ENCODE measurements around the gene TMEM125.

The TMEM125 gene

GRCh38 chr1:43273708-43274107, 3.9 kb downstream of the TMEM125 start:
- DNase-seq (ENCODE audit: low spot score) (no peak), FAIRE-seq (no peak)

DNA sequence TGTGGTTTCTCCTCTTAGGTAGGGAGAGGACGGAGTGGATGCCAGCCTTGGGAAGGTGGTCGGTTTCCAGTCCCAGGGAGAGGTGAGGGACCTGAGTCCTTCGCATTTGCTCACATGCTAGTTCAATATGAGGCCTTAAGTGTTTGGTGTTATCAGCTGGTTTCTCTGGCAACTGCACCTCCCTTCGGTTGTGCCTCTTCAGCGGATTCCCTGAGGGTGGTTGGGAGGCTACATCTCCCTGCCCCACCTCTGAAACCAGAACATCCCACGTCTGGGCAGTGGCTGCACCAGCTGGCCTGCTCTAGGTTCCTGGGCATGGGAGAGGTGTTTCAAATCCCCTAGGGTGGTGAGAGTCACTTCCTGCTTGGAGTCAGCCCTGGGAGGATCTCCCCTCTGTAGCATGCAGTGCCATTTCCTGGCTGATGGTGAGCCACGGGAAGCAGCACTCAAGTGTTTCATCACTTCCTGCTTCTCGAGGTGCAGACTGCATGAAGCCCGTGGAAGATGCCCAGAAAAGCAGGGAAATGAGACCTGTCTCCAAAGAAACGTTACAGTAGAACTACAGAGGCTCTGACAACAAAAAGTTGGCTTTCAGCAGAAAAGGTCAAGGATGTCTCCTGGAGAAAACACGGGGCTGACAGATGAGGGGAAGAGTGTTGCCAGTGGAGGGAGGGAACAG, 4.5 kb downstream of the TMEM125 start:
- peak; percentile 54 for DNase-seq (ENCODE audit: low spot score)
- no peak for FAIRE-seq

DNA sequence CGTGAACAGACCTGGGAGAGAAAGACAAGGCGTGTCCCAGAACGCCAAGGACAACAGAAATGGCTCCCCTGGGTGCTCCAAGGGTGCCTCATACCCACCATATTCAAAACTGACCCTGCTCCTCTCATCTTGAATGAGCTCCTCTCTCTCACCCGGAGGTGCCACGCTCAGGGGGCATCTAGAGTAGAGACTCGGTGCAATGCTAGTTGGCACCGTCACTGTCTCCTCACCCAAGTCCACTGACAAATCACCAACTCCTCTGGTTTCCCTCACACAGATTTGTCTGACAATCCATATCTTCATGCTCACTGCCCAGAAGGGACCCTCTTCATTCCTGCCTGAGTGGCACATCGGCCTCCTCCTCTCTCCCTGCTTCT, 5.0 kb downstream of the TMEM125 start:
- no peak for FAIRE-seq
- no peak for DNase-seq (ENCODE audit: low spot score)

DNA sequence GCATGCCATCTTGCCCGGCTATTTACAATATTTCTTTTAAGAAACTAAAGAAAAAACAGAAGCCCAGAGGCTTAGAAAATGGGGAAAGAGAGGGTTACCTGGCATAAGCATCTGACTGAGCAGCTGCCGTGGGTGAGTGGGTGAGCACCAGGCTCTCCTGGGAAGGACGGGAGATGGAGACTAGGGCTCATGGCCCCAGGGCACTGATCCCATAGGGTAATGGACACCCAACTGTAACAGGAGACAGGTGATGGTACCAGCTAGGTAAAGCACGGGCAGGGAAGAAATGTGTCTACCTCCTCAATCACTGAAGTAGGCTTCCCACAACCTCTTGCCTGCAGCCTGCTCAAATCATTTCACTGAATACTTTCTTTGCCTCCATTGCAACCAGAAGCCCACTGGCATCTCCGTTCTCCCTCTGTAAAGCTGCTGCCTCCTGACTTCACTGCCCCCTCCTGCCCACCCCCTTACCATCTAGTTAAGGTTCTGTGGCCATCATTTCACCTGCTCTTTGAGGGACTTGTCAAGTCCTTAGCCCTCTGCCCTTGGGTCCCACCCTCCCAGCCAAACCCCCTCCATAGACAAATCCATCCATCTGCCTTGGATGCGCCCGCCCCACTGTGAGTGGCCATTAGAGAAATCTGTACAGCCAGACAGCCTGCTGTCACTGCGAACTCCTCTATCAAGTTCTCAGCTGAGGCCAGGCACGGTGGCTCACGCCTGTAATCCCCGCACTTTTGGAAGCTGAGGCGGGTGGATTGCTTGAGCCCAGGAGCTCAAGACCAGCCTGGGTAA, 6.2 kb downstream of the TMEM125 start:
- DNase-seq (ENCODE audit: low spot score) (no peak), FAIRE-seq (no peak)

- no peak for DNase-seq (ENCODE audit: low spot score)
- FAIRE-seq = no peak
These were observed 6.9 kb downstream of the TMEM125 start for GRCh38 chr1:43276673-43277072.

DNA sequence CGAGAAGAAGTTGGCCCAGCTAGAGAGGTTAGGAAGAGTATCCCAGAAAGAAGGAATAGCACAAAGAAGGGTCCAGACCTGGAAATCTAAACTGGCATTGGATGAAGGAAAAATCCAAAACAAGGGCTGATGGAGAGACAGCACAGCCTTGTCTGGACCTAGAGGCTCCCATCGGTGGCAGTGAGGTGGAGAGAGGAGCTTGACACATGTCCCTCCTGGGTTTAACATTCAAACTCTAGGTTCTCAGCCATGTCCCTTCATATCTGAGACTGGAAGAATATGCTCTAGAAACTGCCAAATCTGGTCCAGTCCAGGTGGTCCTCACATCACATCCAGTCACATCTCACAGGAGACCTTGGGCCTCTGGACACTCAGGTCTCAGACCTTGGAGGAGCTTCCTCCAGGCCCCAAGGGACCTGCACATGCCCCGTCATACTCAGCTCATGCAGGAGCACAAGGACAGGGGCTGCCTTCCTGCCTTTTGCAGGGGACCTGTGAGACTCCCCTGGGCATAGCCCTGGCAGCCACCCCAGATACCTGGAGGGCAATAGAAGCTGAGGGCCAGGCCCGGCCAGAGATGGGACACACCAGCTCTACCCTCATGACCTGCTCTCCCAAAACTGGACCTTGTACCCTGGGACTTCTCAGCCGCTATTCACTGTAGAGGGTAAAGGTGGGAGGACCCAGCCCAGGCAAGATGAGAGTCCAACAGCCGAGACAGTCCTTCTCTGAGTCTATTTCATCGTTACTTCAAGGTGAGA, 7.5 kb downstream of the TMEM125 start:
- FAIRE-seq (no peak), DNase-seq (ENCODE audit: low spot score) (no peak)

GRCh38 chr1:43279161-43279560, 9.4 kb downstream of the TMEM125 start:
- DNase-seq (ENCODE audit: low spot score) (no peak), FAIRE-seq (no peak)

- no peak for DNase-seq (ENCODE audit: low spot score)
- no peak for FAIRE-seq
These were observed 9.9 kb downstream of the TMEM125 start for GRCh38 chr1:43279666-43280065.

DNA sequence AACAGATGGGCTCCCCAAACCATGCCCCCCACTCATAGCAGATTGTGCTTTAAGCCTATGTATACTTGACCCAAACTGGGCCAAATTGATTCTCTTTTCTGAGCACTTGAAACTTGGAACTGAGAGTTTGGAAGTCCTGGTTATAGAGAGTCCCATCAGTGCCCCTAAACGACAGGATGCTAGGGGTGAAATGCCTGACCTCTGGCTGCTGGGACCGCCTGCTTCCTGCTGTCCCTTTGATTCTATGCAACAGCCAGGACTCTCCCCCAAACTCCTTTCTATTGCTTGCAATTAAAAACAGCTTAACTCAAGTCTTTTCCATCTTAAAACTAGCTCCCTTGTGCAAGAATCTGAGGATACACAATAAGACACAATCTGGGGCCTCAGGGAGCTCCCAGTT, 10.9 kb downstream of the TMEM125 start:
- FAIRE-seq (no peak), DNase-seq (ENCODE audit: low spot score) (no peak)

DNA sequence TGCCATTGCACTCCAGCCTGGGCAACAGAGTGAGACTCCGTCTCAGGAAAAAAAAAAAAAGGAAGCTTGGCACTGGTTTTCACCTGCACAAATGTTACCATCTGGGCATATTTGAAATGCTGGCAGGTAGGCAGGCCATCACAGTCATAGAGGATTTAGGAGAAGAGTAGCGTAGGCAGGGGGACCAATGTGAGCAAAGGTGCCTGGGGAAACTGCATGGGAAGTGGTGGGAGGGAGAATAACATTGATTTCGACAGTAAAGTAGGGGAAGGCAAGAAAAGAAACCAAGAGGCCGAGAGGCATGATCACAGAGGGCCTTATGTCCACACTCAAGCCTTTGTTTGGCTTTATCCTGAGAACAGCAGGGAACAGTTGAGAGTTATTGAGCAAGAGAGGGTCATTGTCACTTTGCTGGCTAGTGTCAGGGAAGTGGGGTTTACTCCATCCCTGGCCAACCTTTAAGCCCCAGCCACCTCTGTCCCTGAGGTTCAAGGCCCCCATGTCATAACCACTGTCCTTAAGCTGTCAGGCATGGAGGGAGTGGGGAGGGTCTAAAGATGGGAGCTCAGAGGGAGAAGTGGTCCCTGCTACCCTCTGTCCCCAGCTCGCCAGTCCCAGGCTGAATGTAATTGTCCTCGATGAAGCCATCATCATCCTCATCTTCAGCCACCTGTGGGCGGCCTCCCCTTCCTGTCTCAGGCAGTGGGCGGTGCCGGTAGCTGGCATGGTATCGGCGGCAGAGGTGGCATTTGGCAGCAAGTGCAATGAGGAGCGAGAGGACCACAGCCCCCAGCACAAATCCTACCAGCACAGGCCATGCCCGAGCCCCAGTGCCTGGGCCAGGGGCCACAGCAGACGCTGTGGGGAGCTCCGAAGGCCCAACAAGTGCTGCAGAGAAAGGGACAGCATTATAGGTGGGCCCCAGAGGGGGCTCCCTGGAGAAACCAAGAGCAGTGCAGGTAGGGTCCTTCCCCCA, 12.7 kb downstream of the TMEM125 start:
- DNase-seq (ENCODE audit: low spot score) = no peak
- peak; percentile 56 for FAIRE-seq

DNA sequence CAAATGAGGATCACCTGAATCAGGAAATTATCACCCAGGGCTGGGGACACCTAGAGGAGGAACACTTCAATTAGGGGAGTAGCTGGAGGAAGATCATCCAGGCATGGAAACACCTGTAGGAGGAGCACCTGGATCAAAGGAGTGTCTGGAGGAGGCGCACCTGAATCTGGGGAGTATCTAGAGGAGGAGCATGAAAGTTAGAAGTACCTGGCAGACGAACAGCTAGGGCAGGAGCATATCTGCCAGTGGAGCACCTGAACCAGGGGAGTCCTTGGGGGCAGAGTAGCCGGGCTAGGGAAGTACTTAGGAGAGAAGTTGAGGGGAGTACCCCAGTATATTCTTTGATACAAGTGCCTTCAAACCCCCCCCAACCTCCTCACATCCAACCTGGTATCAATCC, 14.3 kb downstream of the TMEM125 start:
- DNase-seq (ENCODE audit: low spot score) (no peak), FAIRE-seq (no peak)

DNA sequence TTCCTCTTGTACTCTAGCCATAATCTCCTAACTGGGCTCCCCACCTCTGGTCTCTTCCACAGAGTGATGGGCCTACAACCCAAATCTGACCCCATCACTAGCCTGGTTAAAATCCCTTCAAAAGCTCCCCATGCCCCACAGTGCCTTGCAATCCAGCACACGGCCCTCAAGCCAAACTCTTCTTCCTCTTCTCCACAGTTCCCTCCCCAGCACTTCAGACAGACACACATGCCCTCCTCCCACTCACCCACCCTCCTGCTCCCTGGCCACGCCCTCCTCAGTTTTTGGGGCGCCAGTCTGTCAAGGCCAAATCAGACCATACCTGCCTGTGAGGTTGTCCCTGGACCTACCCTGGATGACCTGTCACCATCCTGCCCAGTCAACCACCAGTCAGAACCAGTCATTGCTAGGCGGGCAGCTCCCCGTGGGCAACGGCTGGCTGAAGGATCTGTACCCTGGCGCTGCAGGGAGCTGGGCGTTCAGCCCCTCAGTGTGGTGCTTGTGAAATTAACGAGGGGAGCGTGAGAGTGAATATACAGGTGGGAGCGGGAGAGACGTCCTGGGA, 14.8 kb downstream of the TMEM125 start:
- FAIRE-seq (no peak), DNase-seq (ENCODE audit: low spot score) (no peak)

GRCh38 chr1:43285269-43285990, 15.6 kb downstream of the TMEM125 start, which contains the start of gene C1orf210:
Gene C1orf210 (minus strand): TSS chr1:43285581. CDS start chr1:43283270, 2,311 bp downstream.
- DNase-seq (ENCODE audit: low spot score) (no peak), FAIRE-seq (no peak)

DNA sequence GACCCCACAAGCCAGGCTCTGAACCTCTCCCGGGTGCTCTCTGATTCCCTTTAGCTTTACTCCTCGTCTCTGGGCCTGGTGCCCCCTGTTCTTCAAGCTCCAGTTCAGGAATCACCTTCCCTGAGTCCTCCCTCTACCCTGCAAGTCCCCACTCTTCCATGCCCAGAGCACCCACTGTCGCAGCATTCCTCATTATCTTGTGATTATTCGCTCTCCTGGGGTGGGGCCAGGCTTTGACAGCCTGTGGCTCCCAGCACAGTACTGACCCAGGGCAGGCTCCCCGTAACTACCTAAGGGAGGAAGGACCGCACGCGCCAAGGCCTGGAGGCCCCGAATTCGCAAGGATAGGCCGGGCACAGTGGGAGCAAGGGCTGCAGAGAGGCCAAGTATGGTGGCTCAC, 16.3 kb downstream of the TMEM125 start:
- DNase-seq (ENCODE audit: low spot score) (no peak), FAIRE-seq (no peak)

GRCh38 chr1:43286533-43286932, 16.8 kb downstream of the TMEM125 start:
- DNase-seq (ENCODE audit: low spot score) = no peak
- no peak for FAIRE-seq

DNA sequence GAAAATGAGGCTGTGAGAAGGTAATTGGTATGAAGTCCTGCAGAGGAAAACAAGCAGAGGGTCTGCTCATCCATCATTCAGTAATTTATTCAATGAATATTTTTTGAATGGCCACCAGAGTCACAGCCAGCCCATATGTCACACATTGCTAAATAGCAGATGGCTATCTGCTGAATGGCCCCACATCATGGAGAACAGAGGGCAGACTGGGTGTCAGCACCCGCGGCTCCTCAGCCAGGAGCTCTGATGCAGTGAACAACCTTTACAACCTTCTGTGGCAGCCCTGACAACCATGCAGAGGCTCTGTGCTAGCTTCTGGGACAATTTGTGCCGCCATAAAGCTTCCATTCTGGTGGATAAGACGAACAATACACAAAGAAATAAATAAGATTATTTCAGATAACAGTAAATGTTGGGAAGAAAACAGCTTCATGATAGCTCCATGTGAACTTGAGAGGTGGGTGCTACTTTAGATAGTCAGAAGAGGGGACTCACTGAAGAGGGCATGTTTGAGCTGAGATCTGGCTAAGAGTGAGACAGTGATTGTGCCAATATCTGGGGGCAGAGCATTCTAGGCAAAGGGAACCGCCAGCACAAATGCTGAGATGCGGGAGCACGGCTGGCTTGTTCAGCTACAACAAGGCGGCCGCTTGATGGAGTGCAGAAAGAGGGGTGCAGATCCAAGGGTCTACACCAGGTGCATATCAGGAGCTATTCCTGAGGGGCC, 18.4 kb downstream of the TMEM125 start:
- FAIRE-seq = no peak
- no peak for DNase-seq (ENCODE audit: low spot score)

DNA sequence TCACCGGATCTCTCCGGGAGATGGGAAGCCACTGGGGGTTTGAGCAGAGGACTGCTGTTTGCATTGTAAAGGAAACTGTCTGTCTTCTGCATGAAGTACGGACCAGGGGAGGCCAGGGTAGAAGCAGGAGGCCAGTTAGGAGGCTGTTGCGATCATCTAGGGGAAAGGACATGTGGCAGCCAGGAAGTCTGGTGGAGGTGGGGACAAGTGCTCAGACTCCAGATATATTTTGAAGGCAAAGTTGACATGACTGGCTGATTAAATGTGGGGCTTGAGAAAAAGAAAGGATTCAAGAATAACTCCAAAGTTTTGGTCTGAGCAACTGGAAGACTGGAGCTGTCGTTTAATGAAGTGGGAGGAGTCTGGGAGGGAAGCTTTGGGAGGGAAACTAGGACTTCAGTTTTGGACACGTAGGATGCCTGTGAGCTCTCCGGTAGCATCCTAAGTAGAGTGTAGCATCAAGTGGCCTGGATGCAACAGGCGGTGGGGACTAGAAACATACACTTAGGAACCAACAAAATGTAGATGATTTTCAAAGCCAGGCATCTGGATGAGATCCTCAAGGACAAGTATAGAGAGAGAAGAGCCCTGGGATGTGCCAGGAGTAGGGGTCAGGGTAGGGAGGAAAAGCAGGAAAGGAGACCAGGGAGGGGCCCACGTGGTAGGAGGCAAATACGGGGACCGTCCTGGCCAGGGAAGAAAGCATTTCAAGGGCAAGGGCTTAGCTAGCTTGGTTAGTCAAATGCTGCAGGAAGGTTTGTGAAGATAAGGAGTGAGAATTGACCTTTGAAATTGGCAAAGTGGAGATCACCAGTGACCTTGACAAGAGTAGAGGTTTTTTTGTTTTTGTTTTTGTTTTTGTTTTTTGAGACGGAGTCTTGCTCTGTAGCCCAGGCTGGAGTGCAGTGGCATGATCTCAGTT, 19.3 kb downstream of the TMEM125 start:
- DNase-seq (ENCODE audit: low spot score) (no peak), FAIRE-seq (no peak)

DNA sequence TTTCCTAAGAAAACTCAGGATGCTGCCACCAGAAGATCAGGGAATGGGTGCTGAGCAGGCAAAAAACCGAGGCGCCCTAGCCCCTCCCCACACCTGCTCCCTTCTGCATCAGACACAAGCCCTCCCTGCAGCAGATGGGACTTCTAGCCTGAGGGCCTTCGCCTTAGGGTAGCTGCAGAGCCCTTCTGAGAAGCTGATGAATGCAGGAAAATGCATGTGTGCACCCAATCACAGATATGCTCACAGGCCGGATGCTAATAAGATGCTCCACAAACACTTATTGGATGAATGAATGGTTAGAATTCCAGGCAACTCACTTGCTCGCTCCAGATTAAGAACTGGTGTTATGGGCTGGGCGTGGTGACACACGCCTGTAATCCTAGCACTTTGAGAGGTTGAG, 22.4 kb downstream of the TMEM125 start:
- FAIRE-seq (no peak), DNase-seq (ENCODE audit: low spot score) (no peak)

Data from urothelium cell line (cell line).